ENCODE results near the gene RNF133. TPM values are rescaled to one million over a fixed set of nuclear protein-coding genes. Genes with fewer than 3 reads are reported as not detected.

RNF133 gene
- total RNA-seq, 1 donor from 2014 or later: 0.41 TPM

DNA sequence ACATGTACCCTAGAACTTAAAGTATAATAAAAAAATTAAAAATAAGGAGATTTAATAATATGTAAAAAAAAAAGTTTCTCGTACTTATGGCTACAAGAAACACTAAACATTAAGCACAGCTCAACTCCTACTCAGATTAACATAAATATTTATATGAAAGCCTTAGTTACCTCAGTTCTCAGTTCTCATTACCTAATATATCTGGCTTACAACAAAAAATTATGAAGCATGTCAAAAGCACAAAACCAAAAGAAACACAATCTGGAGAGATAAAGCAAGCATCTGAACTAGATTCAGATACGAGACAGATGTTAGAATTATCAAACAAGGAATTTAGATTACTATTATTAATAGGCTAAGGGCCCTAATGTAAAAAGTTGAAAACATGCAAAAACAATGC is 40.1 kb downstream of the RNF133 start:
- Histone ChIP-seq H3K4me3 (no peak overlapping the region), H3K36me3 (no peaks in the 10 kb centered on the region), H3K4me1 (peaks cover 5% of the 10 kb centered on the region), H3K27ac (replicated peaks) (no peak overlapping the region), H3K9me3 (replicated peaks) (no peaks in the 10 kb centered on the region), H3K27me3 (ENCODE audit: low read depth) (no peaks in the 10 kb centered on the region)
- intact Hi-C loops (cut with micrococcal nuclease): no loop called here
- no peak for TF ChIP-seq CTCF (IDR thresholded peaks at IDR 0.05; ENCODE audit: borderline replicate concordance)
- DNase-seq: no peak

GRCh38 chr7:122653685-122654084 is 45.2 kb downstream of the RNF133 start:
- intact Hi-C loops (cut with micrococcal nuclease): no loop called here
- H3K9me3 ChIP-seq (replicated peaks): no peaks in the 10 kb centered on the region

GRCh38 chr7:122652876-122653275 is 46.0 kb downstream of the RNF133 start:
- H3K9me3 ChIP-seq (replicated peaks): no peaks in the 10 kb centered on the region
- no peak overlapping the region for H3K4me3 ChIP-seq
- intact Hi-C loops (cut with micrococcal nuclease): no loop called here
- no peaks in the 10 kb centered on the region for H3K27me3 ChIP-seq (ENCODE audit: low read depth)
- H3K36me3 ChIP-seq: no peaks in the 10 kb centered on the region
- no peak overlapping the region for H3K27ac ChIP-seq (replicated peaks)
- H3K4me1 ChIP-seq: no peaks in the 10 kb centered on the region
- TF ChIP-seq CTCF (IDR thresholded peaks at IDR 0.05; ENCODE audit: borderline replicate concordance): no peak
- no peak for DNase-seq

More at GRCh38 chr7:122653685-122654084, 45.2 kb downstream of the RNF133 start:
- H3K27me3 ChIP-seq (ENCODE audit: low read depth): no peaks in the 10 kb centered on the region
- H3K36me3 ChIP-seq: no peaks in the 10 kb centered on the region
- no peak overlapping the region for H3K4me3 ChIP-seq
- no peaks in the 10 kb centered on the region for H3K4me1 ChIP-seq
- no peak for TF ChIP-seq CTCF (IDR thresholded peaks at IDR 0.05; ENCODE audit: borderline replicate concordance)
- no peak overlapping the region for H3K27ac ChIP-seq (replicated peaks)
- no peak for DNase-seq

- no peak for DNase-seq
- H3K9me3 ChIP-seq (replicated peaks): no peaks in the 10 kb centered on the region
- no peak overlapping the region for H3K27ac ChIP-seq (replicated peaks)
- no peaks in the 10 kb centered on the region for H3K27me3 ChIP-seq (ENCODE audit: low read depth)
- H3K4me1 ChIP-seq: no peaks in the 10 kb centered on the region
- TF ChIP-seq CTCF (IDR thresholded peaks at IDR 0.05; ENCODE audit: borderline replicate concordance): no peak
- no peaks in the 10 kb centered on the region for H3K36me3 ChIP-seq
- H3K4me3 ChIP-seq: no peak overlapping the region
- intact Hi-C loops (cut with micrococcal nuclease): no loop called here
Measured at GRCh38 chr7:122651451-122651850, 47.5 kb downstream of the RNF133 start.

Other genes with a start within 250 kb of the RNF133 start
- gene RNF148, start 3.8 kb upstream of the RNF133 start, total RNA-seq: not detected
- 11.9 TPM for gene CADPS2, start 187.3 kb upstream of the RNF133 start, total RNA-seq